ENCODE measurements around the gene UXT. TPM values are rescaled to one million over a fixed set of nuclear protein-coding genes. Genes with fewer than 3 reads are reported as not detected.

The UXT gene
- polyA plus RNA-seq, 1 donor from 2014 or later: 302 TPM

DNA sequence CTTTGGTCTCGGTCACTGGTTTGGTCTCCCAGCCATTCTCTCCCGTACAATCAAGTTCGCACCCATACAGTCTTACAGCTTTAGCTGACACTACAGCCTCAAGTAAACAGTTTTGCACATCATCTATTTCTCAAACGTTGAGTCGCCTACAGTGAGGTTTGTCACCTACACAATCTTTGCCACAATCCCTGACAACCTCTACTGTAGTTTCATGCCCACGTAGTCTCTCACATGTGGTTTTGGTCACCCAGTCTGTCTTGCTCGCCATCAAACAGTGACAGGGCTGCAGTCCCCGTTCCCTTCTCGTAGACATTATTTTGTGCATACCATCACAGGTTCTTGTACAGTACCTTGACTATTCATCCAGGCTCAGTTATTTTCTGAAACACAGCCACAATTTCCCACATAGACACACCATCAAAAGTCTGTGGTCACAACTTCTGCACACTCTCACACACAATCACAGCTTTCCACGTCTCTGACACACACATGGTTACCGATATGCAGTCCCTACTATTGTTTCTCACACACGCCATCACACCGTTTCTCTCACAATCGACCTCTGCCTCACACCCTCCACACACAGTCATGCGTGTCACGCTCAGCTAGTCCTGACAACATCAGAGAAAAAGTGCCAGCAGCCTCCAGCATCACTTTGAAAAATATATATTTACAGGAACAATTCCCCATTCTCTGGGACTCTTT is 24.0 kb downstream of the UXT start:
- Mint-ChIP-seq H3K4me1 (peaks cover 0 to 6% (median 2%) of the 10 kb centered on the region in 3 donors), H3K36me3 (peaks cover 2% of the 10 kb centered on the region), H3K27ac (no peak overlapping the region), H3K9me3 (peaks cover 0 to 6% (median 4%) of the 10 kb centered on the region in 3 donors), H3K27me3 (no peaks in the 10 kb centered on the region), H3K4me3 (no peak overlapping the region)

GRCh38 chrX:47633689-47634590 is 25.0 kb downstream of the UXT start:
- H3K4me3 Mint-ChIP-seq: no peak overlapping the region
- H3K27ac Mint-ChIP-seq: no peak overlapping the region
- no peaks in the 10 kb centered on the region for H3K9me3 Mint-ChIP-seq
- no peaks in the 10 kb centered on the region for H3K36me3 Mint-ChIP-seq
- no peaks in the 10 kb centered on the region for H3K27me3 Mint-ChIP-seq
- H3K4me1 Mint-ChIP-seq: peaks cover 0 to 11% (median 6%) of the 10 kb centered on the region in 3 donors

- no peaks in the 10 kb centered on the region for H3K36me3 Mint-ChIP-seq
- H3K4me1 Mint-ChIP-seq: peaks cover 0 to 12% (median 6%) of the 10 kb centered on the region in 3 donors
- no peak overlapping the region for H3K27ac Mint-ChIP-seq
- no peaks in the 10 kb centered on the region for H3K9me3 Mint-ChIP-seq
- no peaks in the 10 kb centered on the region for H3K27me3 Mint-ChIP-seq
- no peak overlapping the region for H3K4me3 Mint-ChIP-seq
Measured at GRCh38 chrX:47632666-47633065, 26.3 kb downstream of the UXT start.

DNA sequence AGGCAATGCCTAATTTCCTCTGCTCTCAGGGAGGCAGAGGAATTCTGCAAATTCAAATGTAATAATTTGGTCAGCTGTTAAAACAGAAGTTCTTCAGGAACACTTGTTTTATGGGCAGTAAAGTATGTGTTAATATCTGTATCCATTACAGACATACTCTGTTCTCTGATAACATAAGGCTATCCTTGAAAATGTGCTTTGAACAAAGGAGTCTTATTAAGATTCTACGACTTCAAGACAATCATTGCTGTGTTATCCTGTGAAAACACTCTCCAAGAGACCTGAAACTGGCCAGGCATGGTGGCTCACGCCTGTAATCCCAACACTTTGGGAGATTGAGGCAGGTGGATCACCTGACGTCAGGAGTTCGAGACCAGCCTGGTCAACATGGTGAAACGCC is 27.3 kb downstream of the UXT start:
- H3K4me3 Mint-ChIP-seq: no peak overlapping the region
- peaks cover 0 to 10% (median 6%) of the 10 kb centered on the region in 3 donors for H3K4me1 Mint-ChIP-seq
- no peak overlapping the region for H3K27ac Mint-ChIP-seq
- H3K36me3 Mint-ChIP-seq: no peaks in the 10 kb centered on the region
- no peaks in the 10 kb centered on the region for H3K27me3 Mint-ChIP-seq
- H3K9me3 Mint-ChIP-seq: no peaks in the 10 kb centered on the region

- peaks cover 0 to 2% (median 0%) of the 10 kb centered on the region in 3 donors for H3K9me3 Mint-ChIP-seq
- peak within 1 kb of the TSS in 3 of 4 donors; percentile 38 to 74 (median 60) for H3K4me3 Mint-ChIP-seq
- H3K4me1 Mint-ChIP-seq: peaks cover 0 to 10% (median 6%) of the 10 kb centered on the region in 3 donors
- peaks cover 3% of the 10 kb centered on the region for H3K27me3 Mint-ChIP-seq
- H3K27ac Mint-ChIP-seq: peak within 1 kb of the TSS in 2 of 3 donors; percentile 12 to 39
- H3K36me3 Mint-ChIP-seq: peaks cover 2% of the 10 kb centered on the region
Measured at GRCh38 chrX:47629419-47630200, 29.4 kb downstream of the UXT start, which contains the start of gene CFP. Gene CFP (minus strand): TSS chrX:47629930. CDS start chrX:47629844, 86 bp downstream.

DNA sequence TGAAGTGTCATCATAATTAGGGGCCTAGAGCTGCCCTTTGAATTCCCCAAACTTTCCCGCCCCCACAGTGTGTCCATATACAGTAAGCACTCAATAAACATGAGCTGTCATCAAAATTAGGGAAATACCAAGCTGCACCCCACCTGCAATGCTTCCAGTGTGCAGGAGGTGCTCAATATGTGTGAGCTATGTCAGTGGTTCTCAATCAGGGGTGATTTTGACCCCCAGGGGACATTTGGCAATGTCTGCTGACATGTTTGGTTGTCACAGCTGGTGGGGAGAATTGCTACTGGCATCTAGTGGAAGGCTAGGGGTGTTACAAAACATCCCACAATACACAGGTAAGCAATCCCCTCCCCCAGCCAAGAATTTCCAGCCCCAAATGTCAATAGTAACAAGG is 30.0 kb downstream of the UXT start:
- peaks cover 6% of the 10 kb centered on the region for H3K27me3 Mint-ChIP-seq
- peaks cover 2% of the 10 kb centered on the region for H3K36me3 Mint-ChIP-seq
- H3K4me3 Mint-ChIP-seq: peak overlapping the region in 2 of 4 donors; percentile 38 to 74
- H3K9me3 Mint-ChIP-seq: peaks cover 0 to 2% (median 0%) of the 10 kb centered on the region in 3 donors
- peaks cover 0 to 13% (median 6%) of the 10 kb centered on the region in 3 donors for H3K4me1 Mint-ChIP-seq
- H3K27ac Mint-ChIP-seq: peak overlapping the region in 1 of 3 donors; percentile 12

DNA sequence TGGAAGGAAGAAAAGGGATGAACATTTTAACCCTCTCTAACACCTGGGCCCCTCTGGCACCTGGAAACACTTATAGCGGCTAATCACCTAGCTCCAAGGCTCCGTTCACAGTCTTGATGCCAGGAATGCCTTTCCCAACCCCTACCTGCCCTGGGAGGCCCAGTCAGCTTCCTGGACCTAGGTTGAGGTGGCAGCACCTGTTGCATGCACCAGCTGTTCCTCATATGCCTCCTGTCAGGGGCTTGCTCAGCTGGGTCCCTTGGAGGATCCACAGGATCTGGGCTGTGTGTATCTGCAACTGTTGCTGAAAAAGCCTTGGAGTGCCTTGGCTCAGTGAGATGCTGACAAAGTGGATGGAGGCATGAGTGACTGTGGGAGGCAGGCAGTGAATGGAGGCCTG is 33.6 kb downstream of the UXT start:
- Mint-ChIP-seq H3K9me3 (peaks cover 0 to 3% (median 0%) of the 10 kb centered on the region in 3 donors), H3K36me3 (peaks cover 2% of the 10 kb centered on the region), H3K4me1 (peaks cover 0 to 16% (median 7%) of the 10 kb centered on the region in 3 donors), H3K27ac (no peak overlapping the region), H3K4me3 (peak overlapping the region in 2 of 4 donors; percentile 28 to 58), H3K27me3 (peaks cover 26% of the 10 kb centered on the region)

DNA sequence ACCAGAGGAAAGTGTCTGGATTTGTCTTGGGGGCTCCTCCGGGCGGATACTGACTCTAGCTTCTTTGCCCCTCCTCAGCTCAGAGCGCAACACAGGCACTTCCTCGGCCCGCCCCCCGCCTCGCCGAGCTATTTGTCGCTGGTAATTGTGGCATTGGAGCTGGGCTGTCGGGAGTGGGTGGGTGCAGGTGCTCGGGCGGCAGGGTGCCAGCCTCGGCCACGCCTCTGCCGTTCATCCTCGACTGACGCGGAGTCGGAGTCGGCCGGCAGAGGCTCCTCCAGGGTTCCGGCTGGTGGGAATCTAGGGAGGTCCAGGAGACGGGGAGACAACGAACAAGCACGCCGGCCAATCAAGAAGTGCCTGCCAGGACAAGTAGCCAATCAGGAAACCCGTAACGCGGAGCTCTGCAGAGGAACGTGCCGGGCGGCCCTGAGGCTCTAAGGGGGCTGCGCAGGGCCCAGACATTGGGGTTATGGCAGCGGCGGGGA is 35.4 kb downstream of the UXT start:
- H3K9me3 Mint-ChIP-seq: peaks cover 0 to 7% (median 0%) of the 10 kb centered on the region in 3 donors
- H3K4me3 Mint-ChIP-seq: peak overlapping the region; percentile 16 to 76 (median 54)
- H3K27ac Mint-ChIP-seq: peak overlapping the region in 2 of 3 donors; percentile 10 to 17
- H3K27me3 Mint-ChIP-seq: peaks cover 28% of the 10 kb centered on the region
- peaks cover 2% of the 10 kb centered on the region for H3K36me3 Mint-ChIP-seq
- peaks cover 0 to 5% (median 5%) of the 10 kb centered on the region in 3 donors for H3K4me1 Mint-ChIP-seq

GRCh38 chrX:47621851-47622250 is 37.1 kb downstream of the UXT start:
- Mint-ChIP-seq H3K27me3 (peaks cover 28% of the 10 kb centered on the region), H3K36me3 (peaks cover 2% of the 10 kb centered on the region), H3K27ac (no peak overlapping the region), H3K4me1 (peaks cover 0 to 6% (median 5%) of the 10 kb centered on the region in 3 donors), H3K9me3 (peaks cover 0 to 9% (median 0%) of the 10 kb centered on the region in 3 donors), H3K4me3 (no peak overlapping the region)

GRCh38 chrX:47620303-47620685 is 38.7 kb downstream of the UXT start:
- peaks cover 28% of the 10 kb centered on the region for H3K27me3 Mint-ChIP-seq
- peak overlapping the region in 1 of 3 donors; percentile 1 for H3K27ac Mint-ChIP-seq
- peak overlapping the region in 1 of 4 donors; percentile 47 for H3K4me3 Mint-ChIP-seq
- peaks cover 0 to 9% (median 0%) of the 10 kb centered on the region in 3 donors for H3K9me3 Mint-ChIP-seq
- H3K36me3 Mint-ChIP-seq: no peaks in the 10 kb centered on the region
- peaks cover 0 to 6% (median 5%) of the 10 kb centered on the region in 3 donors for H3K4me1 Mint-ChIP-seq

- peak within 1 kb of the TSS in 2 of 3 donors; percentile 35 to 36 for H3K27ac Mint-ChIP-seq
- peaks cover 0 to 6% (median 5%) of the 10 kb centered on the region in 3 donors for H3K4me1 Mint-ChIP-seq
- peak within 1 kb of the TSS in 3 of 4 donors; percentile 56 to 70 (median 59) for H3K4me3 Mint-ChIP-seq
- H3K9me3 Mint-ChIP-seq: peaks cover 0 to 7% (median 0%) of the 10 kb centered on the region in 3 donors
- H3K27me3 Mint-ChIP-seq: peaks cover 26% of the 10 kb centered on the region
- no peaks in the 10 kb centered on the region for H3K36me3 Mint-ChIP-seq
Measured at GRCh38 chrX:47619486-47620302, 39.3 kb downstream of the UXT start, which contains the start of gene SYN1. Gene SYN1 (minus strand): TSS chrX:47619857. CDS start chrX:47619728, 129 bp downstream.

DNA sequence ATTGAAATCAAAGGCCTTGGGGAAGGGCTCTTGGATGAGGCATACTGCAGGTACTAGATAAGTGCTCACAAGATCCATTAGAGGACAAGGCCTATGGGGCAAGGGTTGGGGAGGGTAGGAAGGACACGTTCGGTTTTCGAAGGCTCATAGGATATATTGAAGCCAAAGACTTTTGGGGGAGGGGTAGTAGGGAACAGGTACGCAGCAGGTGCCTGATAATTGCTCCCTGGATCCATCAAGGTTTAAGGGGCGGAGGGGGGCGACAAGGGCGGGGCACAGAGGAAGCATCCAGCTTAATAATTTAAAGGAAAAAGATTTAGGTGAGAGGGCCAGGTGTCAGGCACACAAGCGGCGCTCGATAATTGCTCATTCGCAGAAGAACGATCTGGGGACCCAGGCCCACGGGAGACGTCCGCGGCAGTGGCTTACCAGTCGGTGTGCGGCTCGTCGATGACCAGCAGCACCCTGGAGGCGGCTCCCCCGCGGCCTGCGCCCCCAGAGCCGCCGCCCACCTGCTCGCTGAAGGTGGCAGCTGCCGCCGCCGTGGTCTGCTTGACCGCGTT is 40.0 kb downstream of the UXT start:
- Mint-ChIP-seq H3K27me3 (peaks cover 22% of the 10 kb centered on the region), H3K27ac (peak overlapping the region in 1 of 3 donors; percentile 36), H3K4me3 (peak overlapping the region in 3 of 4 donors; percentile 29 to 70 (median 56)), H3K9me3 (peaks cover 0 to 7% (median 0%) of the 10 kb centered on the region in 3 donors), H3K36me3 (no peaks in the 10 kb centered on the region), H3K4me1 (peaks cover 0 to 6% (median 3%) of the 10 kb centered on the region in 3 donors)

DNA sequence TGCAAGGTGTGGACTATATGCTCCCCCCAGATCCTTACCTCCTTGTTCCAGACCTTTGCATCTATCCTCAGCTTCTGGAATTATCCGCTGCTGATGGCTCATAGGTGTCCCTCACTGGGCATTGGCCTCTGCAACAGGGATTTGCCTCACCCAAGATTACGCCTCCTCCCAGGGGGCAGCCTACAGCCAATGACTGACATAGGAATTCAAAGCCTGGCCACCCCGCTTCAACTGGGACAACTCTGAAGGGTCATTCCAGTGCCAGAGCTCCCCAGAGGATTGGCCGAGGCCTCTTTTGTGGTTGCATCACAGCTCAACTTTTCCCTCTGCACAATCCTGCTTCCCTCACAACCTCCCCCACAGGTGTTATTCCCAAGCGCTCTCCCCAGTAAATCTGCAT is 44.4 kb downstream of the UXT start:
- no peak overlapping the region for H3K27ac Mint-ChIP-seq
- peaks cover 3% of the 10 kb centered on the region for H3K27me3 Mint-ChIP-seq
- H3K36me3 Mint-ChIP-seq: no peaks in the 10 kb centered on the region
- H3K4me3 Mint-ChIP-seq: no peak overlapping the region
- peaks cover 0 to 5% (median 0%) of the 10 kb centered on the region in 3 donors for H3K9me3 Mint-ChIP-seq
- peaks cover 0 to 5% (median 0%) of the 10 kb centered on the region in 3 donors for H3K4me1 Mint-ChIP-seq
